Body of pancreas (tissue), 4 donors: Measurements from ENCODE around the gene DLGAP1. TPM values are rescaled to one million over a fixed set of nuclear protein-coding genes. Genes with fewer than 3 reads are reported as not detected.

Experiments used
- ATAC-seq: fragments of 150-250 bp; one replicate; pipeline ENCODE4 v1.9.1; 2016
- DNase-seq, 4 donors: peaks; one replicate each; pipeline ENCODE4 v3.0.0-alpha.2; 2019
- H3K27ac ChIP-seq, 4 donors: fragments of 200-600 bp; sonication (generic); 1 replicate in 3 of 4; 2 replicates in 1 of 4; pipeline versions ENCODE4 v1.5.1 to v1.6.1; 2016 to 2019; ENCODE audit warnings: mild to moderate bottlenecking in 1 of 4, mixed read lengths in 1 of 4, moderate library complexity in 1 of 4
- H3K27me3 ChIP-seq, 2 donors: fragments of 200-600 bp; sonication (generic); one replicate each; pipeline ENCODE4 v1.6.0; 2016; ENCODE audit warnings: mild to moderate bottlenecking in 1 of 2
- H3K36me3 ChIP-seq, 2 donors: fragments of 200-600 bp; sonication (generic); replicated peaks in 1 of 2; 2 replicates each; pipeline ENCODE4 v1.5.1; 2016; ENCODE audit warnings: low read depth in 2 of 2; ENCODE audit not compliant: insufficient read depth in 1 of 2
- H3K4me1 ChIP-seq: fragments of 200-600 bp; sonication (generic); one replicate; pipeline ENCODE4 v1.6.0; 2016
- H3K4me3 ChIP-seq, 2 donors: fragments of 200-600 bp; sonication (generic); 1 replicate in 1 of 2; 2 replicates in 1 of 2; pipeline ENCODE4 v1.5.1; 2016 to 2019
- H3K9me3 ChIP-seq, 3 donors: fragments of 200-600 bp; sonication (generic); 1 replicate in 2 of 3; 2 replicates in 1 of 3; pipeline ENCODE4 v1.5.1; 2016
- POLR2A ChIP-seq, 3 donors: fragments of 450-650 bp; IDR thresholded peaks; one replicate each; pipeline ENCODE4 v1.6.1; 2016; ENCODE audit warnings: antibody characterized with exemption in 3 of 3, mild to moderate bottlenecking in 2 of 3
- WGBS, 2 donors: methylation state at CpG; one replicate each; pipeline ENCODE4 v1.1.5; 2017; 5-methylcytosine and 5-hydroxymethylcytosine counted together
- intact Hi-C: fragments of 100-400 bp; cut with DNase I; formaldehyde crosslinking; loops from one replicate; pipeline ENCODE4 v1.15.1; 2023
- total RNA-seq, 2 donors: library from RNA; depleted of rRNA; stranded (reverse); fragments of >200 nt; gene quantifications; one replicate each; pipeline ENCODE4 v1.1.0, GENCODE V29; 2016
- TF ChIP-seq, protein P1 (sequence below), 7 experiments: fragments of 450-650 bp in 4 of 7; fragments of 200-600 bp in 3 of 7; sonication (generic) in 3 of 7; IDR thresholded peaks; one replicate each; pipeline ENCODE4 v1.5.1; 2016 to 2019; ENCODE audit warnings: antibody characterized with exemption in 7 of 7

Gene DLGAP1
- total RNA-seq, 2 donors from 2014 or later = 0.52 to 7.9 TPM

GRCh38 chr18:4107049-4107467, 348.0 kb downstream of the DLGAP1 start:
- ATAC-seq = no peak

DNA sequence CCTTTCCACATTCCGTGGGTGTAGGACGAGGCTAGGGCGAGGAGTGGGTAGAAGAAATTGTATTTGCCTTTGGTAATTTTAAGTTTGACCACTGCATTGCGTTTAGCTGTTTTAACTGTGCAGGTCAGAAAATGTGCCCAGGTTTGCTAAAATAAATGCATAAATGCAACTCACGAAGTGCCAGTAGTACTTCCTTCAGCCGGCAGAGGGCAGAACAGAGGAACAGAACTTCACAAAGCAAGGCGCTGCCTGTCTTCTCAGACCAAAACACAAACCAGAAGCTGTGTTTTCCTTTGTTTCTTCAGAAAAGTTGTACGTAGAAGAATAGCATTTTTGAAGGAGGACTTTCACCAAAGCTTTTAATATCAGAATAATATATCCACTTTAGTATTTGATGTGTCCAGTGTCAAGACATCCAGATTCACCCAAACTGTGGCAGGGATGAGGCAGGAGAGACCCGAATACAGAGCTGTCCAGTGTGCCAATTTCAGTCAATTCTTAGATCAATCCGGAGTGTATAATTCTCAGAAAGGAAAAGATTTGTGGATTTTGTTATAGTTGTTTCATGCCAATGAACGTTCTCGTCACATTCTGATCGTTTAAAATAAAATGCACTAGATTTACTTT, 348.6 kb downstream of the DLGAP1 start:
- H3K27ac ChIP-seq = no peak overlapping the region
- H3K4me1 ChIP-seq = no peaks in the 10 kb centered on the region
- no peaks in the 10 kb centered on the region for H3K27me3 ChIP-seq
- H3K4me3 ChIP-seq = no peak overlapping the region
- TF ChIP-seq, protein P1, sequence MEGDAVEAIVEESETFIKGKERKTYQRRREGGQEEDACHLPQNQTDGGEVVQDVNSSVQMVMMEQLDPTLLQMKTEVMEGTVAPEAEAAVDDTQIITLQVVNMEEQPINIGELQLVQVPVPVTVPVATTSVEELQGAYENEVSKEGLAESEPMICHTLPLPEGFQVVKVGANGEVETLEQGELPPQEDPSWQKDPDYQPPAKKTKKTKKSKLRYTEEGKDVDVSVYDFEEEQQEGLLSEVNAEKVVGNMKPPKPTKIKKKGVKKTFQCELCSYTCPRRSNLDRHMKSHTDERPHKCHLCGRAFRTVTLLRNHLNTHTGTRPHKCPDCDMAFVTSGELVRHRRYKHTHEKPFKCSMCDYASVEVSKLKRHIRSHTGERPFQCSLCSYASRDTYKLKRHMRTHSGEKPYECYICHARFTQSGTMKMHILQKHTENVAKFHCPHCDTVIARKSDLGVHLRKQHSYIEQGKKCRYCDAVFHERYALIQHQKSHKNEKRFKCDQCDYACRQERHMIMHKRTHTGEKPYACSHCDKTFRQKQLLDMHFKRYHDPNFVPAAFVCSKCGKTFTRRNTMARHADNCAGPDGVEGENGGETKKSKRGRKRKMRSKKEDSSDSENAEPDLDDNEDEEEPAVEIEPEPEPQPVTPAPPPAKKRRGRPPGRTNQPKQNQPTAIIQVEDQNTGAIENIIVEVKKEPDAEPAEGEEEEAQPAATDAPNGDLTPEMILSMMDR (IDR thresholded peaks at IDR 0.05) = peak; percentile 44 to 74 (median 68)
- TF ChIP-seq POLR2A (IDR thresholded peaks at IDR 0.05) = no peak
- peak; percentile 55 to 76 (median 63) for DNase-seq
- H3K36me3 ChIP-seq = no peaks in the 10 kb centered on the region
- 29 to 32% methylated on average over 13 of the region's 13 CpGs for WGBS, 2 donors
- H3K9me3 ChIP-seq = no peaks in the 10 kb centered on the region
- intact Hi-C loops = loop anchor here (10.0 kb wide), 1 partner anchor 948 kb away; no protein-coding TSS in a partner anchor
- peak; percentile 60 for ATAC-seq

More at GRCh38 chr18:4107049-4107467, 348.0 kb downstream of the DLGAP1 start:
- no peaks in the 10 kb centered on the region for H3K9me3 ChIP-seq
- H3K27ac ChIP-seq = no peak overlapping the region
- no peaks in the 10 kb centered on the region for H3K36me3 ChIP-seq
- H3K27me3 ChIP-seq = no peaks in the 10 kb centered on the region
- intact Hi-C loops = loop anchor here (10.0 kb wide), 1 partner anchor 948 kb away; no protein-coding TSS in a partner anchor
- WGBS, 2 donors = 48 to 55% methylated on average over 12 of the region's 12 CpGs
- no peaks in the 10 kb centered on the region for H3K4me1 ChIP-seq
- no peak for DNase-seq
- no peak overlapping the region for H3K4me3 ChIP-seq
- no peak for TF ChIP-seq POLR2A (IDR thresholded peaks at IDR 0.05)
- TF ChIP-seq, protein P1 (IDR thresholded peaks at IDR 0.05) = no peak

DNA sequence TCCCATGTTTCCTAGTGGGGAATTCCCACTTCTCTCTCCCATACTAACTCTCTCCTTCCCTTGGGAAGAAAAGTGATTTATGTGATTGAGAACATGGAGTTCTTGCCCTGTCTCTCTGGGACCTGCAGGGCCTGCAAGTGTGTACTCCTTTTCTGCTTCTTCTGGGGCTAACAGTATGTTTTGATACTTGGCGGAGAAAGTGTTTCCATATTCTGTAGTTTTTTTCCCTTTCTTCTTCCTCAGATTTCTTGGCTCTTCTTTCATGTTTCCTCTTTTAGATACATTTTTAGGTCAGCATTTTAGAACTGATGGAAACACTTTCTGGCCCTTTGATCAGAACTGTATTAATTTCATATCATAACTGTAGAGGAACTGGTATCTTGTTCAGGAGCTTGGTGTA, 352.2 kb downstream of the DLGAP1 start:
- Histone ChIP-seq H3K4me3 (no peak overlapping the region), H3K27ac (no peak overlapping the region), H3K36me3 (no peaks in the 10 kb centered on the region), H3K9me3 (no peaks in the 10 kb centered on the region), H3K27me3 (no peaks in the 10 kb centered on the region), H3K4me1 (no peaks in the 10 kb centered on the region)
- intact Hi-C loops = loop anchor here (10.0 kb wide), 1 partner anchor 952 kb away; no protein-coding TSS in a partner anchor
- TF ChIP-seq, protein P1 (IDR thresholded peaks at IDR 0.05) = no peak
- no peak for TF ChIP-seq POLR2A (IDR thresholded peaks at IDR 0.05)
- WGBS, 2 donors = 92 to 94% methylated on average over 1 of the region's 1 CpG
- no peak for DNase-seq
- no peak for ATAC-seq

DNA sequence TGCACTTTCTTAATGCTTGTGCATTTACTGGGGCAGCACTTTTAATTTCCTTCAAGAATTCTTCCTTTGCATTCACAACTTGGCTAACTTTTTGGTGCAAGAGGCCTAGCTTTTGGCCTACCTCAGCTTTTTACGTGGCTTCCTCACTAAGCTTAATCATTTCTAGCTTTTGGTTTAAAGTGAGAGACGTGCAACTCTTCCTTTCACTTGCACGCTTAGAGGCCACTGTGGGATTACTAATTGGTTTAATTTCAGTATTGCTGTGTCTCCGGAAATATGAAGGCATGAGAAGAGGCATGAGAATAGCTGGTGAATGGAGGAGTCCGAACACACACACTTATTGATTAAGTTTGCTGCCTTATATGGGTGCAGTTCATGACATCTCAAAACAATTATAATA, 354.1 kb downstream of the DLGAP1 start:
- ATAC-seq = no peak
- Histone ChIP-seq H3K4me3 (no peak overlapping the region), H3K36me3 (no peaks in the 10 kb centered on the region), H3K27me3 (no peaks in the 10 kb centered on the region), H3K27ac (no peak overlapping the region), H3K4me1 (no peaks in the 10 kb centered on the region), H3K9me3 (no peaks in the 10 kb centered on the region)
- no peak for DNase-seq
- 84 to 88% methylated on average over 5 of the region's 5 CpGs for WGBS, 2 donors
- no peak for TF ChIP-seq POLR2A (IDR thresholded peaks at IDR 0.05)
- TF ChIP-seq, protein P1 (IDR thresholded peaks at IDR 0.05) = no peak
- intact Hi-C loops = loop anchor here (10.0 kb wide), 1 partner anchor 954 kb away; no protein-coding TSS in a partner anchor

DNA sequence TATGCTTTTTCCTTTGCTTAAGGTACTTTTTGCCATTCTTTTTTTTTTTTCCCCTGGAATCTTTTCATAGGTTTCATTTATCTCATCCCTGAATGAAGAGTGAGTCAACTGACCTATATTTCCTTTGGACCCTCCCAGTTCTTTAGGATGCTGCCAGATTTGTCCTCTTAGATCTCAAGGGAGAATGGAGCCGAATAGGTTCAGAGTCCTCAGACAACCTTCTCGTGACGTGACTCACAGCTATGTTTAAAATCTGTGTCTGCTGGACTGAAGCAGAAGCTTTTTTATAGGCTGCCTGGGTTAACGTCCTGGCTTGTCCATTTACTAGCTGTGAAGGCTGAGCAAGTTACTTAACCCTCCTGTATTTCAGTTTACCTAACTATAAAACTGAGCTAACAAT, 358.6 kb downstream of the DLGAP1 start:
- no peaks in the 10 kb centered on the region for H3K4me1 ChIP-seq
- 32 to 46% methylated on average over 4 of the region's 4 CpGs for WGBS, 2 donors
- TF ChIP-seq, protein P1 (IDR thresholded peaks at IDR 0.05) = no peak
- TF ChIP-seq POLR2A (IDR thresholded peaks at IDR 0.05) = no peak
- no peaks in the 10 kb centered on the region for H3K36me3 ChIP-seq
- no peak overlapping the region for H3K4me3 ChIP-seq
- DNase-seq = no peak
- no peaks in the 10 kb centered on the region for H3K27me3 ChIP-seq
- no peak for ATAC-seq
- intact Hi-C loops = no loop called here
- H3K9me3 ChIP-seq = no peaks in the 10 kb centered on the region
- no peak overlapping the region for H3K27ac ChIP-seq
